ENCODE measurements around the gene SVIL. TPM values are rescaled to one million over a fixed set of nuclear protein-coding genes. Genes with fewer than 3 reads are reported as not detected.
A peak's percentile ranks its signal among the peaks of the same experiment; 100 is the strongest.

Gene SVIL
- total and polyA plus RNA-seq, 2 donors = 11.5 to 25.8 TPM

GRCh38 chr10:29646238-29646902 lies 11.6 kb upstream of the SVIL start:
- Histone ChIP-seq H3K36me3 (ENCODE audit: control insufficient read depth in 2 of 2, insufficient read depth in 2 of 2, low read length in 1 of 2) (no peaks in the 10 kb centered on the region), H3K9me3 (ENCODE audit: control insufficient read depth in 2 of 2, insufficient read depth in 1 of 2, low read length in 1 of 2) (peaks cover 0 to 2% of the 10 kb centered on the region in 2 donors), H3K27me3 (ENCODE audit: control insufficient read depth in 2 of 2, insufficient read depth in 1 of 2, low read length in 1 of 2) (no peaks in the 10 kb centered on the region), H3K27ac (ENCODE audit: low read depth in 1 of 2, low read length in 1 of 2) (peak overlapping the region; percentile 1 to 45), H3K4me3 (ENCODE audit: low read length in 2 of 2) (no peak overlapping the region), H3K4me1 (ENCODE audit: control insufficient read depth in 2 of 2, insufficient read depth in 2 of 2, low read length in 2 of 2) (peaks cover 9 to 21% of the 10 kb centered on the region in 2 donors)
- 69% methylated on average over 8 of the region's 8 CpGs for WGBS
- peak in 1 of 9 donors; percentile 21 for DNase-seq (ENCODE audit: low read depth in 6 of 9, low spot score in 9 of 9)

GRCh38 chr10:29643771-29644501 lies 9.2 kb upstream of the SVIL start:
- H3K27me3 ChIP-seq (ENCODE audit: control insufficient read depth in 2 of 2, insufficient read depth in 1 of 2, low read length in 1 of 2) = no peaks in the 10 kb centered on the region
- peaks cover 9 to 21% of the 10 kb centered on the region in 2 donors for H3K4me1 ChIP-seq (ENCODE audit: control insufficient read depth in 2 of 2, insufficient read depth in 2 of 2, low read length in 2 of 2)
- no peaks in the 10 kb centered on the region for H3K36me3 ChIP-seq (ENCODE audit: control insufficient read depth in 2 of 2, insufficient read depth in 2 of 2, low read length in 1 of 2)
- no peak for DNase-seq (ENCODE audit: low read depth in 6 of 9, low spot score in 9 of 9)
- no peak overlapping the region for H3K4me3 ChIP-seq (ENCODE audit: low read length in 2 of 2)
- H3K27ac ChIP-seq (ENCODE audit: low read depth in 1 of 2, low read length in 1 of 2) = no peak overlapping the region
- WGBS = 95% methylated on average over 12 of the region's 12 CpGs
- no peaks in the 10 kb centered on the region for H3K9me3 ChIP-seq (ENCODE audit: control insufficient read depth in 2 of 2, insufficient read depth in 1 of 2, low read length in 1 of 2)

DNA sequence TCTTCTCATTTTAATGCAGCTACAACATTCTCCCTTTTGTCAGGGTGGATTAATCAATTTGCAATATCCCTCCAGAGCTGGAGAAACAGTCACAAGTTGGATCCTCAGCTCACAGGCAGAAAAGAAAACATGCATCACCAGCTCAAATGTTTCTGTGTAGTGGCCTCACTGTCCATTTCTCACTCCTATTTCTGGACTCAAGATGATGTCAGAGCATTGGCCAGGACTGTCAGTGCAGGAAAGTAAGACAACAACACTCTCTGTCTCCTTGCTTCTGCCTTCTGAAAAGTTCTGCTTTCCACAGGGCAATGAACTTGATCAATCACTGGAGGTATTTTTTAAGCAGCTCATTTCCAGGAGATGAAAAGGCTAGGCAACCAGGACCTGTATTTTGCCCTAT lies 8.2 kb upstream of the SVIL start:
- no peaks in the 10 kb centered on the region for H3K9me3 ChIP-seq (ENCODE audit: control insufficient read depth in 2 of 2, insufficient read depth in 1 of 2, low read length in 1 of 2)
- no peaks in the 10 kb centered on the region for H3K27me3 ChIP-seq (ENCODE audit: control insufficient read depth in 2 of 2, insufficient read depth in 1 of 2, low read length in 1 of 2)
- H3K4me1 ChIP-seq (ENCODE audit: control insufficient read depth in 2 of 2, insufficient read depth in 2 of 2, low read length in 2 of 2) = peaks cover 6 to 15% of the 10 kb centered on the region in 2 donors
- no peak overlapping the region for H3K27ac ChIP-seq (ENCODE audit: low read depth in 1 of 2, low read length in 1 of 2)
- no peaks in the 10 kb centered on the region for H3K36me3 ChIP-seq (ENCODE audit: control insufficient read depth in 2 of 2, insufficient read depth in 2 of 2, low read length in 1 of 2)
- DNase-seq (ENCODE audit: low read depth in 6 of 9, low spot score in 9 of 9) = no peak
- H3K4me3 ChIP-seq (ENCODE audit: low read length in 2 of 2) = no peak overlapping the region

DNA sequence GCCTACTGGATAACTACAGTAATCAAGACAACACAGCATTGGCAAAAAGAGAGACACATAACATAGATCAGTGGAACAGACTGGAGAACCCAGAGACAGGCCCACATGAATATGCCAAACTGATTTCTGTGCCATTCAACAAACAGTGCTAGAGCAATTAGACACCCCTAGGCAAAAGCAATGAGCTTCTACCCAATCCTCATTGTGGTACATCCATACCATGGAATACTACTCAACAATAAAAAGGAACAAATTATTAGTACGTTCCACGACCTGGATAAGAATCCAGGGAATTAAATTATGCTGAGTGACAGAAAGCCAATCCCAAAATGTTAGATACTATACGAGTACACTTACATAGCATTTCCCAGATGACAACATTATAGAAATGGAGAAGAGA lies 2.8 kb upstream of the SVIL start:
- Histone ChIP-seq H3K9me3 (ENCODE audit: control insufficient read depth in 2 of 2, insufficient read depth in 1 of 2, low read length in 1 of 2) (no peaks in the 10 kb centered on the region), H3K36me3 (ENCODE audit: control insufficient read depth in 2 of 2, insufficient read depth in 2 of 2, low read length in 1 of 2) (no peaks in the 10 kb centered on the region), H3K4me3 (ENCODE audit: low read length in 2 of 2) (no peak overlapping the region), H3K4me1 (ENCODE audit: control insufficient read depth in 2 of 2, insufficient read depth in 2 of 2, low read length in 2 of 2) (peaks cover 0 to 2% of the 10 kb centered on the region in 2 donors), H3K27me3 (ENCODE audit: control insufficient read depth in 2 of 2, insufficient read depth in 1 of 2, low read length in 1 of 2) (no peaks in the 10 kb centered on the region), H3K27ac (ENCODE audit: low read depth in 1 of 2, low read length in 1 of 2) (no peak overlapping the region)
- DNase-seq (ENCODE audit: low read depth in 6 of 9, low spot score in 9 of 9) = no peak
- 98% methylated on average over 3 of the region's 3 CpGs for WGBS

DNA sequence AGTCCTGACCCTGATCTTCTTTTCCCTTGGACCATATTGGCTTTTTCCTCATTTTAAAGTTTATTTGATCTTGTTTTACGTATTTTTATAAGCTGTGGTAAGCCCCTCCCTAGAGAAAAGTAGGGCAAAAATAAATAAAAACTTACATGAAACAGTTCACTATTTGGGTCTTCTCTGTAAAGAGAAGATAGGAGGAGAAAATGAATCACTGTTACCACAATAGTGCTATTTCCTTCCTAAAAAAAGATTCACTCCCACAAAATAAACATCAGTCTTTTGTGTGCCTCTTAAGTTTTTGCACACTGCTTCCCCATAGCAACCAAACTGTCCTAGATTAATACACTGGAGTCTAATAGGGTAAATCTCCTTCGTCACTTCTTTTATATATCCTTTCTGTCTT lies 1.4 kb upstream of the SVIL start:
- Histone ChIP-seq H3K4me3 (ENCODE audit: low read length in 2 of 2) (no peak overlapping the region), H3K27ac (ENCODE audit: low read depth in 1 of 2, low read length in 1 of 2) (no peak overlapping the region), H3K36me3 (ENCODE audit: control insufficient read depth in 2 of 2, insufficient read depth in 2 of 2, low read length in 1 of 2) (no peaks in the 10 kb centered on the region), H3K27me3 (ENCODE audit: control insufficient read depth in 2 of 2, insufficient read depth in 1 of 2, low read length in 1 of 2) (no peaks in the 10 kb centered on the region), H3K9me3 (ENCODE audit: control insufficient read depth in 2 of 2, insufficient read depth in 1 of 2, low read length in 1 of 2) (no peaks in the 10 kb centered on the region), H3K4me1 (ENCODE audit: control insufficient read depth in 2 of 2, insufficient read depth in 2 of 2, low read length in 2 of 2) (peaks cover 0 to 2% of the 10 kb centered on the region in 2 donors)
- peak in 1 of 9 donors; percentile 18 for DNase-seq (ENCODE audit: low read depth in 6 of 9, low spot score in 9 of 9)
- WGBS = 90% methylated on average over 2 of the region's 2 CpGs

- Histone ChIP-seq H3K27me3 (ENCODE audit: control insufficient read depth in 2 of 2, insufficient read depth in 1 of 2, low read length in 1 of 2) (no peaks in the 10 kb centered on the region), H3K27ac (ENCODE audit: low read depth in 1 of 2, low read length in 1 of 2) (peak overlapping the region; percentile 6 to 34), H3K9me3 (ENCODE audit: control insufficient read depth in 2 of 2, insufficient read depth in 1 of 2, low read length in 1 of 2) (no peaks in the 10 kb centered on the region), H3K36me3 (ENCODE audit: control insufficient read depth in 2 of 2, insufficient read depth in 2 of 2, low read length in 1 of 2) (no peaks in the 10 kb centered on the region), H3K4me3 (ENCODE audit: low read length in 2 of 2) (no peak overlapping the region), H3K4me1 (ENCODE audit: control insufficient read depth in 2 of 2, insufficient read depth in 2 of 2, low read length in 2 of 2) (peaks cover 0 to 6% of the 10 kb centered on the region in 2 donors)
- no peak for DNase-seq (ENCODE audit: low read depth in 6 of 9, low spot score in 9 of 9)
- WGBS = 64% methylated on average over 4 of the region's 4 CpGs
These were observed 957 bp upstream of the SVIL start for GRCh38 chr10:29635711-29636144.

DNA sequence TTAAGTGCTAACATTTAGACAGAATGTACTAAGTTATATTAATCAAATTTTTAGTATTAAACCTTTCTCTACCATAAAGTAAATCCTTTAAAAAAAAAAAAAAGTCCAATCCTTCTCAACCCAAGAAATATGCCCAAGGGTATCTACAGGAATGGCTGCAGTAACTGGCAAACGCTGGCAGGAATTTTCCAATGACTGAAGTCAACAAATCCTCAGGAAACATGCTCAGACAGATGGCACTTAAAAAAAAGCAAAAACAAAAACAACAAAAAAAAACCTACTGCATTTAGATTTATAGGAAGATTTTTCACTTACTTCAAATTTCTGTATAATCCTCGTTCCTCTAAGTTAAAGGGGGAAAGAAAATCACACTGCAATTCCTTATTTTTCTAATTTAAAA lies 666 bp downstream of the SVIL start:
- no peak overlapping the region for H3K4me3 ChIP-seq (ENCODE audit: low read length in 2 of 2)
- no peak for DNase-seq (ENCODE audit: low read depth in 6 of 9, low spot score in 9 of 9)
- 92% methylated on average over 2 of the region's 2 CpGs for WGBS
- no peaks in the 10 kb centered on the region for H3K27me3 ChIP-seq (ENCODE audit: control insufficient read depth in 2 of 2, insufficient read depth in 1 of 2, low read length in 1 of 2)
- peaks cover 0 to 7% of the 10 kb centered on the region in 2 donors for H3K4me1 ChIP-seq (ENCODE audit: control insufficient read depth in 2 of 2, insufficient read depth in 2 of 2, low read length in 2 of 2)
- no peaks in the 10 kb centered on the region for H3K9me3 ChIP-seq (ENCODE audit: control insufficient read depth in 2 of 2, insufficient read depth in 1 of 2, low read length in 1 of 2)
- H3K27ac ChIP-seq (ENCODE audit: low read depth in 1 of 2, low read length in 1 of 2) = peak overlapping the region in 1 of 2 donors; percentile 52
- H3K36me3 ChIP-seq (ENCODE audit: control insufficient read depth in 2 of 2, insufficient read depth in 2 of 2, low read length in 1 of 2) = no peaks in the 10 kb centered on the region

GRCh38 chr10:29631049-29631339 lies 3.8 kb downstream of the SVIL start:
- 96% methylated on average over 4 of the region's 4 CpGs for WGBS
- Histone ChIP-seq H3K4me1 (ENCODE audit: control insufficient read depth in 2 of 2, insufficient read depth in 2 of 2, low read length in 2 of 2) (peaks cover 0 to 7% of the 10 kb centered on the region in 2 donors), H3K27me3 (ENCODE audit: control insufficient read depth in 2 of 2, insufficient read depth in 1 of 2, low read length in 1 of 2) (no peaks in the 10 kb centered on the region), H3K9me3 (ENCODE audit: control insufficient read depth in 2 of 2, insufficient read depth in 1 of 2, low read length in 1 of 2) (no peaks in the 10 kb centered on the region), H3K4me3 (ENCODE audit: low read length in 2 of 2) (no peak overlapping the region), H3K36me3 (ENCODE audit: control insufficient read depth in 2 of 2, insufficient read depth in 2 of 2, low read length in 1 of 2) (no peaks in the 10 kb centered on the region), H3K27ac (ENCODE audit: low read depth in 1 of 2, low read length in 1 of 2) (peak overlapping the region in 1 of 2 donors; percentile 8)
- DNase-seq (ENCODE audit: low read depth in 6 of 9, low spot score in 9 of 9) = no peak

DNA sequence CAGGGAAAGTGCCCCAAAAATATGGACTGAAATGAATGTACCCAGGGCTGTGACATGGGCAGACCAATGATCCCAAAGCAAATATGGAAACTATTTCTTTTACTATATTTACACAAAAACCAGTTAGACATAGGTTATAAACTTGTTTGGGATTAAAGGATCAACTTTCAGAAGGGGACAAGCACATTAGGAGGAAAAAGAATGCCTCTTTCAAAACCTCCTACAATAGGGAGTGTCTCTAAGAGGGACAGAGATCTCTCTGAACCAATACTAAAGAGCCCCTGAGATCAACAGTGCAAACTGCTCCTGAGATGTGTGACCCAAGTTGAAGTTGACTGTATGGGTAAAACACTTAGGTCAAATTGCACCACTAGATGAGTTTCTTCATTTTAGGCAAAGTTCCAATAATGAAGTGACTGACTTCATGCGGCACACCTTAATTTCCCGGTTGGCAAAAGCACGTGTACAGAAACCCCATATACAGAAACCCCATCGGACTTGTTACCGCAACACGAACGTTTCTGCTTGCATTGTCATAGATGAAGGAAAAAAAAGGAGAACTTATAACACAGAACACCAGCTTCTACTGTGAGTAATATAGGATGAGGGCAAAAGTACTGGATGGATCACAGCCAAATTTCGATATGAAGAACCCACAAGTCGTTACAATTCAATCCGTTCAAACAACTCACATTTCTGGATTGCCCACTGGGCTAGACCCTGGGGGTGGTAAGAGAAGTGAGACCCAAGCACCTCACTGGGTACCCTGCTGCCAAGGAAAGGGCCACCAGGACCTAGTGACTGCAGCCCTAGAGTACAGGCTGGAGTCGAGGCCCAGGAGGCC lies 4.3 kb downstream of the SVIL start:
- 93% methylated on average over 11 of the region's 11 CpGs for WGBS
- H3K9me3 ChIP-seq (ENCODE audit: control insufficient read depth in 2 of 2, insufficient read depth in 1 of 2, low read length in 1 of 2) = no peaks in the 10 kb centered on the region

More for the DNA sequence above, 4.3 kb downstream of the SVIL start:
- Histone ChIP-seq H3K36me3 (ENCODE audit: control insufficient read depth in 2 of 2, insufficient read depth in 2 of 2, low read length in 1 of 2) (no peaks in the 10 kb centered on the region), H3K27me3 (ENCODE audit: control insufficient read depth in 2 of 2, insufficient read depth in 1 of 2, low read length in 1 of 2) (no peaks in the 10 kb centered on the region), H3K27ac (ENCODE audit: low read depth in 1 of 2, low read length in 1 of 2) (peak overlapping the region in 1 of 2 donors; percentile 8), H3K4me1 (ENCODE audit: control insufficient read depth in 2 of 2, insufficient read depth in 2 of 2, low read length in 2 of 2) (peaks cover 0 to 5% of the 10 kb centered on the region in 2 donors), H3K4me3 (ENCODE audit: low read length in 2 of 2) (no peak overlapping the region)
- no peak for DNase-seq (ENCODE audit: low read depth in 6 of 9, low spot score in 9 of 9)

All from thymus (tissue), 11 donors.